HG02884 (cell line): Measurements from ENCODE around the gene ABR.

Source experiments
- ATAC-seq: cut with Tn5 transposase; IDR thresholded peaks from one replicate; pipeline ENCODE4 v1.9.1; 2021; ENCODE audit warnings: mild to moderate bottlenecking, moderate library complexity; ENCODE audit not compliant: unreplicated experiment

The ABR gene

DNA sequence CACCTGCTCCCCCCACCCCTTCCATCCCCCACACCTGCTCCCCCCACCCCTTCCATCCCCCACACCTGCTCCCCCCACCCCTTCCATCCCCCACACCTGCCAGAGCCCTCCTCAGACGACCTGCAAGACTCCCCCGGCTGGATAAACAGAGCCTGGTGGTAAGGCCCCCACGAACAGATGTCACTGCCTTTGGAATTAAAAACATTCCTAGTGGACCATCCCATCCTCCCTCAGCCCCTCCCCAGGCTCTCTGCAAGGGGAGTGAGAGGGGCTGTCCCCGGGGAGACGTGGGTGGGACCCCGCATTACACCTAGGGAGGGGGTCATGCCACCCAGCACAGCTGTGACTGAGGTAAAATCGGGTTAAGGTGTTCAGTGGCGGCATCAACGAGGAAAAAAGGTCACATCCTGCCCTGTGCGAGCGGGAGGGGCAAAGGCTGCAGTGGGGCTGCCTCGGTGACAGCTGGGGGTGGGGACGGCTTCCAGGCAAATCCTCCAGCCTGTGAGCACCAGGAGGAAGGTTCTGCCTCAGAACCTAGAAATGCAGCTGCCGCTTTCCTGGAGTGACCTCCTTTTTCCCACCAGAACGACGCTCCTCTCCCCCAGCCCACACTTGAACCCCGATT is 144.1 kb downstream of the ABR start:
- ATAC-seq: no peak

DNA sequence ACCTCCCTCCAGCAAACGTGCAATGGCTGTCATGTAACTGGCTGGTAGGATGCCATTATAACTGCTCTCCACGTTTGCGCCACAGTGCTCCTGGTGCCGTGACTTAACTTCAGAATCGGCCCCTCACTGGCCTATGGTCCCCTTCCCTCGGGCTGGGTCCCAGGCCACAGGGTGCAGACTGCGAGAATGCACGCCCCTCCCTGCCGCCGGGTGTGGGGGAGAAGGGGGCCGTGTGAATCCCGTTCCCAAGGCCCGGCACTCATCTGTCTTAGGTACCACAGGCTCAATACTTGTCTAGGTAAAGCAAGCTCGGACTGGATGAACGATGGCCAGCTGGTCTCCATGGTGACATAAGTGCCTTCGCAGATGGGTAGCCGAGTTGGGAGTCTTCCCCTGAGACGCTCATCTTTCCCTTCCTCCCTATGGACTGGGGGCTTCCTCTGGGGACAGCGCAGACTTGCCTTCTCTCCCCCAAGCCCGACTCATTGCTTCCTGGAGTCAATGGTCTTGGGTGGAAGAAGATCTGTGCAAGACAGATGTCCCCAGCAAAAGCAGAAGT is 145.1 kb downstream of the ABR start:
- no peak for ATAC-seq

- no peak for ATAC-seq
These were observed 146.3 kb downstream of the ABR start for GRCh38 chr17:1033503-1033902.

- no peak for ATAC-seq
These were observed 147.4 kb downstream of the ABR start for GRCh38 chr17:1032391-1032790.

DNA sequence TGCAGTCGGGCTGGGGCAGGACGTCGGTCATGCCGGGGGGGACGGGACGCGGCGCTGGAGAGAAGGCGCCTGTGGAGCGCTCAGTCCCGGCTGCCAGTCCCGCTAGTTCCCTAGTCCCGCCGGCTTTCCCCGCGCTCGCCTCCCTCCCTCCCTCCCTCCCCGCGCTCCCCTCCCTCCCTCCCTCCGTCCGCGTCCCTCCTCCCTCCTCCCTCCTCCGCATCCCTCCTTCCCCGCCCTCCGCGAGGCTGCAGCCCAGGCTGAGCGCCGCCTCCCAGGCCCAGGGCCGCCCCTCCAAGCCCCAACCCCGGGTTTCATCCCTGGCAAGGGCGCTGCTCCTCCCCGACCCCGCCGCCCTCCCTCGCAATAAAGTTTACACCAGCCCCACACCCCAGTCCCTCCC is 148.1 kb downstream of the ABR start:
- ATAC-seq: no peak

GRCh38 chr17:1030684-1031532 is 148.9 kb downstream of the ABR start:
- no peak for ATAC-seq

DNA sequence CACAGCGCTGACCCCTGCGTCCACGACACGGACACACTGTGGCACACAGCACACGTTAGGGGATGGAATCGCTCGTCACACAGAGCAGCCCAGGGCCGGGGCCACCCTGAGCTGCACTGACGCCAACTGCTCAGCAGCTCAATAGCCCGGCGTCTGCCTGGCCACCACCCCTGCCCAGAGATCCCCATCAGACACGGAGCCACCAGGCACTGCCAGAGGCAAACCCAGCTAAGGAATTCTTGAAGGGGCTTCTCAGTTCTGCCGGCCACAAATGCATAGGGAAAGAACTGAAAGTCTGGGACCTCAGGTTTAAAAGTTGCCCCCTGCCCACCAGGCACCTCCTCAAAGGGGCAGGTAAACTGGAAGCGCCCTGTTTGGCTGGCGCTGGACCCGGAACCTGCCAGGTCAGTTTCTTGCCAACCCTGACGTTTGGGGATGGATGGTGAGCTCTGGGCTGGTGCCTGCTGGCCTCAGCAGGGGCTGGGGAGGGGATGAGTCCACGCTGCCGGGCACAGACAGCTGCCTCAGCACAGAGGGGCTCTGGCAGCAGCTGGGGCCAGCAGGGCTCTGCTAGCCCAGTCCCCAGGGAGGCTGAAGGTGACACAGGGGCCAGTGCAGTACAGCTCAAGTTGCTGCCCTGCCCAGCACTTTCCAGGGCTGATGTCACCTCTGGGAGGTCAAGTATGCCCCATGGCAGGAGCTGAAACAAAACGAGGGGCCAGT is 149.7 kb downstream of the ABR start:
- no peak for ATAC-seq

- ATAC-seq: no peak
These were observed 150.4 kb downstream of the ABR start for GRCh38 chr17:1029196-1029921.

- ATAC-seq: no peak
These were observed 152.7 kb downstream of the ABR start for GRCh38 chr17:1027044-1027443.

GRCh38 chr17:1026599-1026975 is 153.2 kb downstream of the ABR start:
- ATAC-seq: no peak

GRCh38 chr17:1025733-1026598 is 153.8 kb downstream of the ABR start:
- ATAC-seq: no peak

GRCh38 chr17:1024076-1024475 is 155.7 kb downstream of the ABR start:
- ATAC-seq: no peak

DNA sequence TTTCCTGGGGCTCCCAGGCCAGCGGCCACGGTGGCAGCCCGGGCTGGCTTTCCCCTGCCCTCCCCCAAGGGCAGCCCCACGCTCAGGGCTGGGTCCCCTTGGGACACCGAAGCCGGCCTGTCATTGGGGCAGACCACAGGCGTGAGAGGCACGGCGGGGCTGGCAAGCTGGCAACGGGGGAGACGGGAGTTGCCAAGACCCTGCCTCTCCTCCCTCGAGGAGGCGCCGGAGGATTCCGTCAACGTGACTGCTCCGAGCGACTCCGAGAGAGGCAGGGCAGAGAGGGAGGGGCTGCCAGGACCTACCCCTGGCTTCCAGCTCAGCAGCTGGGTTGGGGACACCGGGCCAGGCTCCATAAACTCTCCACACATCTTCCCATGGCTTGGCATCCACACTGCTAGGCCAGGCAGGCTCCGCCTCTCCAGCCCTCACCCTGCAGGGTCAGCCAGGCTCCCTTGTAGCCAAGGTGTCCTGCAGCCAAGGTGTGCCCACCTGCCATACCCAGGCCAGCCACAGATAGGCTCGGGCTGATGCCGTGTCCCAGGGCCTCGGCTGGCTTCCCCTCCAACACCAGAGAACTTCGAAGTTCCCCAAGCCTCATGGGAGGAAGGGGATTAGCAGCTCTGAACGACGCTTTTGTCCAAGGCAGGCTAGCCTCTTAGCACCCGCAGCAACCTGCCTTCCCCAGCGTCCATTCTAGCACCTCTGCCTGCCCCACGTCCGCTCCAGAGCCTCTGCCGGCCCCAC is 157.3 kb downstream of the ABR start:
- no peak for ATAC-seq

- ATAC-seq: no peak
These were observed 158.6 kb downstream of the ABR start for GRCh38 chr17:1021147-1021546.

- ATAC-seq: no peak
These were observed 160.3 kb downstream of the ABR start for GRCh38 chr17:1019451-1019850.

GRCh38 chr17:1018547-1018946 is 161.2 kb downstream of the ABR start:
- ATAC-seq: no peak

DNA sequence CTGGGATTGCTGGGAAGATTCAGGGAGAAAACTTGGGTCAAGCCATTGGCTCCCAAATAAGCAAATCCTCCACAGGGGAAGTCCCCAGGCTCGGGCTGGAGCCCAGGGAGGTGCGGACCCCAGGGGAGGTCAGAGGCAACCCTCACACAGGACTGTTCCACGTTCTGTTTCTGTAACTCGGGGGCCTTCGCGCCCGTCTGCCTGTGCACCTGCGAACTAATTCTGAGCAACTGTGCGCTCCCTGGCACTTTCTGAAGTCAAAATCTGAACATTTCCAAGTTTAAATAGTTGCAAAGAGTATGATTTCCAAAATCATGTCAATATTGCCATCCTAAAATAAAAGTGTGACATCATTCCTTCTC is 166.1 kb downstream of the ABR start:
- ATAC-seq: no peak

- ATAC-seq: no peak
These were observed 166.7 kb downstream of the ABR start for GRCh38 chr17:1012823-1013728.
